Measurements from ENCODE around the gene ZBED1.
"Not testable (repeated sequence)": the region's sequence is repeated elsewhere in the genome, so short reads cannot be mapped to it uniquely, and the experiment has no call there.

Gene ZBED1

GRCh38 chrX:2468261-2469195 is 32.2 kb downstream of the ZBED1 start:
- H3K36me3 ChIP-seq (ENCODE audit: insufficient read depth, low read length), result no peaks in the 10 kb centered on the region
- peaks cover 2% of the 10 kb centered on the region; the same call in 1 of the 2 replicates for H3K9me3 ChIP-seq (ENCODE audit: control insufficient read depth, insufficient read depth, low read length)
- peaks cover 4% of the 10 kb centered on the region; the same call in 1 of the 2 replicates for H3K4me1 ChIP-seq (ENCODE audit: insufficient read depth, low read length)
- H3K9ac ChIP-seq (ENCODE audit: low read depth, low read length), result no peak overlapping the region

- Histone ChIP-seq H3K4me1 (ENCODE audit: insufficient read depth, low read length) (peaks cover 16% of the 10 kb centered on the region; the same call in 1 of the 2 replicates), H3K9ac (ENCODE audit: low read depth, low read length) (no peak overlapping the region), H3K36me3 (ENCODE audit: insufficient read depth, low read length) (no peaks in the 10 kb centered on the region), H3K9me3 (ENCODE audit: control insufficient read depth, insufficient read depth, low read length) (peaks cover 2% of the 10 kb centered on the region; the same call in 1 of the 2 replicates)
These were observed 33.7 kb downstream of the ZBED1 start for GRCh38 chrX:2466876-2467656.

GRCh38 chrX:2464677-2465166 is 36.1 kb downstream of the ZBED1 start:
- H3K36me3 ChIP-seq (ENCODE audit: insufficient read depth, low read length), result no peaks in the 10 kb centered on the region
- peaks cover 16% of the 10 kb centered on the region; the same call in 1 of the 2 replicates for H3K4me1 ChIP-seq (ENCODE audit: insufficient read depth, low read length)
- no peak overlapping the region for H3K9ac ChIP-seq (ENCODE audit: low read depth, low read length)
- H3K9me3 ChIP-seq (ENCODE audit: control insufficient read depth, insufficient read depth, low read length), result peaks cover 2% of the 10 kb centered on the region; the same call in 1 of the 2 replicates

GRCh38 chrX:2463973-2464676 is 36.7 kb downstream of the ZBED1 start:
- peaks cover 2% of the 10 kb centered on the region; the same call in 1 of the 2 replicates for H3K9me3 ChIP-seq (ENCODE audit: control insufficient read depth, insufficient read depth, low read length)
- H3K36me3 ChIP-seq (ENCODE audit: insufficient read depth, low read length), result no peaks in the 10 kb centered on the region
- no peak overlapping the region for H3K9ac ChIP-seq (ENCODE audit: low read depth, low read length)
- peaks cover 16% of the 10 kb centered on the region; the same call in 1 of the 2 replicates for H3K4me1 ChIP-seq (ENCODE audit: insufficient read depth, low read length)

GRCh38 chrX:2463481-2463880 is 37.3 kb downstream of the ZBED1 start:
- H3K36me3 ChIP-seq (ENCODE audit: insufficient read depth, low read length); H3K9ac ChIP-seq (ENCODE audit: low read depth, low read length); H3K9me3 ChIP-seq (ENCODE audit: control insufficient read depth, insufficient read depth, low read length): not testable (repeated sequence)
- H3K4me1 ChIP-seq (ENCODE audit: insufficient read depth, low read length), result peaks cover 16% of the 10 kb centered on the region; the same call in 1 of the 2 replicates

- no peak overlapping the region for H3K9ac ChIP-seq (ENCODE audit: low read depth, low read length)
- H3K9me3 ChIP-seq (ENCODE audit: control insufficient read depth, insufficient read depth, low read length), result no peaks in the 10 kb centered on the region
- peaks cover 16% of the 10 kb centered on the region; the same call in 1 of the 2 replicates for H3K4me1 ChIP-seq (ENCODE audit: insufficient read depth, low read length)
- no peaks in the 10 kb centered on the region for H3K36me3 ChIP-seq (ENCODE audit: insufficient read depth, low read length)
These were observed 38.0 kb downstream of the ZBED1 start for GRCh38 chrX:2462780-2463179.

- H3K9me3 ChIP-seq (ENCODE audit: control insufficient read depth, insufficient read depth, low read length), result no peaks in the 10 kb centered on the region
- H3K9ac ChIP-seq (ENCODE audit: low read depth, low read length), result no peak overlapping the region
- no peaks in the 10 kb centered on the region for H3K36me3 ChIP-seq (ENCODE audit: insufficient read depth, low read length)
- H3K4me1 ChIP-seq (ENCODE audit: insufficient read depth, low read length), result peaks cover 16% of the 10 kb centered on the region; the same call in 1 of the 2 replicates
These were observed 38.7 kb downstream of the ZBED1 start for GRCh38 chrX:2462074-2462473.

- Histone ChIP-seq H3K36me3 (ENCODE audit: insufficient read depth, low read length) (no peaks in the 10 kb centered on the region), H3K9ac (ENCODE audit: low read depth, low read length) (no peak overlapping the region), H3K9me3 (ENCODE audit: control insufficient read depth, insufficient read depth, low read length) (no peaks in the 10 kb centered on the region), H3K4me1 (ENCODE audit: insufficient read depth, low read length) (peaks cover 16% of the 10 kb centered on the region; the same call in 1 of the 2 replicates)
These were observed 39.1 kb downstream of the ZBED1 start for GRCh38 chrX:2461711-2462016.

- not testable (repeated sequence) for H3K9ac ChIP-seq (ENCODE audit: low read depth, low read length); H3K36me3 ChIP-seq (ENCODE audit: insufficient read depth, low read length); H3K9me3 ChIP-seq (ENCODE audit: control insufficient read depth, insufficient read depth, low read length)
- peaks cover 16% of the 10 kb centered on the region; the same call in 1 of the 2 replicates for H3K4me1 ChIP-seq (ENCODE audit: insufficient read depth, low read length)
These were observed 39.7 kb downstream of the ZBED1 start for GRCh38 chrX:2460821-2461710.

- H3K36me3 ChIP-seq (ENCODE audit: insufficient read depth, low read length); H3K9ac ChIP-seq (ENCODE audit: low read depth, low read length); H3K9me3 ChIP-seq (ENCODE audit: control insufficient read depth, insufficient read depth, low read length): not testable (repeated sequence)
- peaks cover 16% of the 10 kb centered on the region; the same call in 1 of the 2 replicates for H3K4me1 ChIP-seq (ENCODE audit: insufficient read depth, low read length)
These were observed 40.7 kb downstream of the ZBED1 start for GRCh38 chrX:2460048-2460447.

GRCh38 chrX:2458309-2458708 is 42.5 kb downstream of the ZBED1 start:
- Histone ChIP-seq H3K9me3 (ENCODE audit: control insufficient read depth, insufficient read depth, low read length) (no peaks in the 10 kb centered on the region), H3K9ac (ENCODE audit: low read depth, low read length) (no peak overlapping the region), H3K36me3 (ENCODE audit: insufficient read depth, low read length) (no peaks in the 10 kb centered on the region)

GRCh38 chrX:2457289-2458133 is 43.3 kb downstream of the ZBED1 start:
- Histone ChIP-seq H3K9me3 (ENCODE audit: control insufficient read depth, insufficient read depth, low read length) (no peaks in the 10 kb centered on the region; the same call in 1 of the 2 replicates), H3K36me3 (ENCODE audit: insufficient read depth, low read length) (0 out of 2 replicates have a peak, but pooled peaks cover 5% of the 10 kb centered on the region), H3K9ac (ENCODE audit: low read depth, low read length) (no peak overlapping the region), H3K4me1 (ENCODE audit: insufficient read depth, low read length) (peaks cover 2% of the 10 kb centered on the region; the same call in 1 of the 2 replicates)

More at GRCh38 chrX:2458309-2458708, 42.5 kb downstream of the ZBED1 start:
- peaks cover 10% of the 10 kb centered on the region; the same call in 1 of the 2 replicates for H3K4me1 ChIP-seq (ENCODE audit: insufficient read depth, low read length)

Data from ES-I3 (cell line).